HK-2 (cell line): ENCODE results near the gene N4BP2L2.

Experiments used
- DNase-seq: peaks from one replicate; pipeline ENCODE4 v3.0.0-alpha.2; 2018; ENCODE audit not compliant: unreplicated experiment

Gene N4BP2L2

GRCh38 chr13:32468502-32469142 lies 70.0 kb downstream of the N4BP2L2 start:
- no peak for DNase-seq

DNA sequence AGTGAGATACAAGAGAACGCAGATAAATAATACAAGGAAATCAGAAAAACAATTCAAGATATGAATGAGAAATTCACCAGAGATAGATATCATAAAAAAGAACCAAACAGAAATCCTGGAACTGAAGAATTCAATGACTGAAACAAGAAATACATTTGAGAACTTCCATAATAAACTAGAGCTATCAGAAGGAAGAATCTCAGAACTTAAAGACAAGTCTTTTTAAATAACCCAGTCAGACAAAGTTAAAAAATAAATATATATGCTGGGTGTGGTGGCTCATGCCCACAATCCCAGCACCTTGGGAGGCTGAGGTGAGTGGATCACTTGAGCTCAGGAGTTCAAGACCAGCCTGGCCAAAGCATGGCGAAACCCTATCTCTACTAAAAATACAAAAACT lies 82.0 kb downstream of the N4BP2L2 start:
- DNase-seq, result no peak

DNA sequence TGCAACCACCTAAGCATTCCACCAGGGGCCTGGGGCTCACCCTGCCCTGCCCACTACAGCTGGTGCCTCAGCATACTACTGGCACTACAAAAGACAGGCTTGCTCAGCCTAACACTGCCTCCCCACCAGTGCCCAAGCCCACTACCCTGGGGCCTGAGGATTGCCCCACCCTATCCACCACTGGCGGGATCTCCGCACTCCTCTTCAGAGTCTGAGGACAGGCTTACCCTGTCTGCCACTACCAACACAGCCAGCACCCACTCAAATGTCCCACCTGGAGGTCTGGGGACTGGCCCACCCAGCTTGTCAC lies 83.0 kb downstream of the N4BP2L2 start:
- DNase-seq, result no peak

GRCh38 chr13:32454886-32455593 lies 83.6 kb downstream of the N4BP2L2 start:
- no peak for DNase-seq

GRCh38 chr13:32453981-32454380 lies 84.6 kb downstream of the N4BP2L2 start:
- no peak for DNase-seq

DNA sequence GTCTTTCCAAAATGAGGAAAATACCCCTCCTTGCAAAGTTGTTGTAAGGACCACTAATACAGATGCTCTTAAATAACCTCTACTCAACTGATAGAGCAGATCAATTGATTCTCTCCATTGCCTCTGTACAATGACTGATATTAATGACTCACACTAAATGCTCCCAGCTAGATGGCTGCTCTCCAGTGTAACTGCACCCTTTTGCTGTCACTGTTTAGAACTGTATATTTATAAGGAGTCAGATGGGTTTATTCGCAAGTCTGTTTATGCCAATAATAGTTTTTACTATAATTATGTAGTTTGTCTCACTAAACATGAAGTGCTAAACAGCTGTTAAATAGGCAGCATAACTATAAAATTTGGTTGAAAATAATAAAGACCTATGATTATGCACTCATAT lies 89.6 kb downstream of the N4BP2L2 start:
- DNase-seq, result no peak

DNA sequence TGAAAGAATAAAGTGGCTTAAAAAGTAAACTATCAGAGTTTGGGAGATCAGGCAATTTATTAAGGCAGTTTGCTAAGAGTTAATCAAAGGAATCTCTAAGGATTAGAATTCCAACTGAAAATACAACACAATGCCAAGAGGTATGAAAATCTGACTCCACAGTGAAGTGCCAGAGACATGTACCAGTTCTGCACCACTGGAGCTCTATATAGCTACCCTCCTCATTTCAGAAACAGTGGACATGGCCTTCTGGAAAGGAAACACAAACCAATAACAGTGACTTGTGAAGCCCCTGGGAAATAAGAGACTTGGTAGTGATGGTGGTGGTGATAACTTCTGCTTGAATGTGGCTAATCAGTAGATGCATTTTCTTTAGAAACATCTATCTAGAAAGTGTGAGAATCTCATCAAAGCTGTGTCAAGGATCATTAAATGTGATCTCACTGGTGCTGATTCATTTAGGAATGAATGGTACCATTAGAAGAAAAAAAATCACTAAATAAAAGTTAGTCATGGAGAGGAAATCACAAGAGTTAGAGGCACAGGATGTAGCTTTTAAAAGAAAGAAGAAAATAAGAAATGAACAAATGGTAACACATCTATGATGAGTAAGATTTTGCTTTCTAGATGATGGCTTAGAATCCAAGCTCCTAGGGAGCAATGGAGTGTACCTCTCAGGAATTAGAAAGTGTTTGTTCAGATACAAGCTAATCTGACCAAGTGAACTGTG lies 90.5 kb downstream of the N4BP2L2 start:
- DNase-seq, result no peak

DNA sequence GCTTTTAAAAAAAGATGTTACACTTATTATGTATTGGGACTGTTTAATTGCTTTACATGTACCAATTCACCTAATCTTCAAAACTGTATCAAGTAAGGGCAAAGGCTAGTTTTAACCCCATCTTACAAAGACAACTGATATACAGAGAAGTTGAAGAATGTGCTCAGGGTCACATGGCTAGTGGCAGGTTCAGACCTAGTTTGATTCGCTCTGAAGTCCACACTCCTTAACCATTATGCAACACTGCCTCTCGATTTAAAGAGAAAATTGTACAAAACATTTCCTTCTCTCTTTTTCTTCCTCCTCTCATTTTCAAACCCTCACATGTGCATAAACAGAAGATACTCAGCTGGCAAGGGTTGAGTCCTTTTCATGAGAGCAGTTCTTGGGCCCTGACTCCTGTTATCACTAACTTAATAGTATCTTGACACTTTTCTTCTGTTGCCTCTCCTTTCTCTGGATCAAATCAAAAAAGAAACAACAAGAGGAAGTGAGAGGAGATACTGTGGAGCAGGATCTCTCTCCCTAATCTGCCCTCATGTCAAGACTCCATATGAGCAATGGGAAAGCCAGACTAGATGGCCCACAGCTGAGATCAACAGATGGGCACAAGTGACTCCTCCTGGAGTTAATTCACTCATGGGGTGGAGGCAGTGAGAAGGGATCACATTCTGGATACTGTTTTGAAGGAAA lies 91.7 kb downstream of the N4BP2L2 start:
- DNase-seq, result no peak

GRCh38 chr13:32446220-32446619 lies 92.4 kb downstream of the N4BP2L2 start:
- no peak for DNase-seq

DNA sequence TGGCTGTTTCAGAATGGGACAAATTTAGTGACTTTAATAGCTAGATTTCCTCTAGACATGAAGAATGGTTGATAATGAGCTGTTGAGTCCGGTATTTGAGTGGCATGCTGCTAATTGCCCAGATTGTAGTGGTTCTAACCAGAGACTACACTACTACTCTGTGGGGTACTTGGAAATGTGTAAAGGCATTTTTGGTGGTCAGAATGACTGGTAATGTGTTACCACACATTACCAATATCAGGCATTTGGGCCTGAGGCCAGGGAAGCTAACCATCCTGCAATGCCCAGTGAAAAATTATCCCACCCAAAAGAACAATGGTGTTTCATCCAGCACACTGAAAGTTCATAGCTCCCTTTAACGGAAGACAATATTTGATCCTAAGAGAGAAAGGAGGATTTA lies 93.1 kb downstream of the N4BP2L2 start:
- no peak for DNase-seq

DNA sequence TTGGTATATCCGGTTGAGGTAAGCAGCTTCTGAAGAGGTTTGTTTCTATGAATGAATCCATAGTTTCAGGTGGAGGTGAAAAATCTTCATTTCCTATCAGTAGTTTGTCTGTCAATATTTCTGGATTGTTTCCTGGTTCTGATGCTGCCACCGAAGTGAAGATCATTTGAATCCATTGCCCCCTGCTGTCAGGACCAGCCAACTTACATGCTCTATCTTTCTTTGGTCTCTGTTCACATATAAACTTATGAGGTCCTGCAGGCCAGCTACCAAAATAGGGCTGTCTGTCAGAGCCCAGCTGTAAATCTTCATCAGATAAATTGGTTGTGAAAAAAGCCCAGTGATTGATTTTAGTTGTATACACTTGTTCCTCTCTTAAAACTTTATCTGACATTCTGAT lies 95.5 kb downstream of the N4BP2L2 start:
- DNase-seq, result no peak

GRCh38 chr13:32438871-32439270 lies 99.7 kb downstream of the N4BP2L2 start:
- no peak for DNase-seq

DNA sequence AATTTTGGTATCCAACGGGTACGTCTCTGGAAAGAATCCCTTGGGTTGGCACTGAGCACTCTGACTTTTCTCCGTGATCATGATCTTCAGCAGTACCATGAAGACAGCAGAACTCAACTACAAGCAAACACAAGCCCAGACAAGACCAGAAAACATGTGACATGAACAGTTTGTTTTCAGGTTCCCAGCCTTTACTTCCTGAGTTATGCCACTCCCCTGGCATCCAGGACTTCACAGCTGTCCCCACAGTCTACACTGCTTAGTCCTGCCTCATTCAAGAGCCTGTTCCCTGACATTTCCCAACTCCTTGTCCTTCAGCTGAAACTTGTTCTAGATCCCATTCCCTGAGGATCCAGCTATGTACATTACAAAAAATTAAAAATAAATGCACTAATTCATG lies 105.7 kb downstream of the N4BP2L2 start:
- no peak for DNase-seq

- DNase-seq, result no peak
These were observed 107.2 kb downstream of the N4BP2L2 start for GRCh38 chr13:32431361-32431760.

DNA sequence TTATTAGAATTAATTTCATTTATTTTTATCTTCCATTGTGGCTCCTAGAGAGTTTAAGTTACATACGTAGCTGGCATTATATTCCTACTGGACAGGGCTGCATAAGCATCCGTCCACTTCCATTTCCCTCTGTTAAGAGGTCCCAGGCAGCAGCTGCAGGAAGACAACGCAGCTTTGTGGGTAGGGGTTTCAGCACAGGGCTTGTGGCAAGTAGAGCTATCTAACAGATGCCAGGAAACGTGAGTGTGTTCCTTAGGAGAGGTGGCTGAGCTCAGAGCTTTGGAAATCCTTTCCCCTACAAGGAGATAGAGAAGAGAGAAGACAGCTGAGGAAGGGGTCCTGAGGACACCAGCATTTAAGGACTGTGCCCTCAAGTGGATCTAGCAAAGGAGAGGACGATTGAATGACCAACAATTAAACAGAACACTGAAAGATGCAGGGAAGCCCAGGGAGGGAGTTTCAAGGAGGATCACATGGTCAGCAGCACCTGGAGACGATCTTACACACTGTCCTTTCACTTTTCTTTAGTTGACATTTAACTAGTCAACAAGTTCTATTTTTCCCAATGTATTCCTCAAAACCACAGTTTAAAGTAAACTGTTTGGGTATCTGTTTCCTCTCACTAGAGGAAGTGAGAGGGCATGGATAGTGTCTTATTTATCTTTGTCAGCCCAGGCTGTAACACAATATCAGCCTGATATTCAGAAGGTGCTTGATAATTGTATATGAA lies 108.4 kb downstream of the N4BP2L2 start:
- DNase-seq, result no peak

DNA sequence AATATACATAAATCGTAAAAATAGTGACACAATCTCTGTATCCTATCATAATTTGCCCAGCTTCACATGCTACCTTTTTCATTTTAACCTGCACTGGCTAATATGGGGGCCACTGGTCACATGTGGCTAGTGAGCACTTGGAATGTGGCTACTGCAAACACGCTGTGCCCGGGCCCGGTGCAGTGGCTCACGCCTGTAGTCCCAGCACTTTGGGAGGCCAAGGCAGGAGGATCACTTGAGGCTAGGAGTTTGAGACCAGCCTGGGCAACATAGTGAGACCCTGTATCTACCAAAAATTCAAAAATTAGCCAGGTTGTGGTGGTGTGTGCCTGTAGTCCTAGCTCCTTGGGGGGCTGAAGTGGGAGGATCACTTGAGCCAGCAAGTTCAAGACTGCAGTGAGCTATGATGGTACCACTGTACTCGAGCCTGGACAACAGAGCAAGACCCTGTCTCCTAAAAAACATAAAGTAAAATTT lies 109.1 kb downstream of the N4BP2L2 start:
- no peak for DNase-seq

DNA sequence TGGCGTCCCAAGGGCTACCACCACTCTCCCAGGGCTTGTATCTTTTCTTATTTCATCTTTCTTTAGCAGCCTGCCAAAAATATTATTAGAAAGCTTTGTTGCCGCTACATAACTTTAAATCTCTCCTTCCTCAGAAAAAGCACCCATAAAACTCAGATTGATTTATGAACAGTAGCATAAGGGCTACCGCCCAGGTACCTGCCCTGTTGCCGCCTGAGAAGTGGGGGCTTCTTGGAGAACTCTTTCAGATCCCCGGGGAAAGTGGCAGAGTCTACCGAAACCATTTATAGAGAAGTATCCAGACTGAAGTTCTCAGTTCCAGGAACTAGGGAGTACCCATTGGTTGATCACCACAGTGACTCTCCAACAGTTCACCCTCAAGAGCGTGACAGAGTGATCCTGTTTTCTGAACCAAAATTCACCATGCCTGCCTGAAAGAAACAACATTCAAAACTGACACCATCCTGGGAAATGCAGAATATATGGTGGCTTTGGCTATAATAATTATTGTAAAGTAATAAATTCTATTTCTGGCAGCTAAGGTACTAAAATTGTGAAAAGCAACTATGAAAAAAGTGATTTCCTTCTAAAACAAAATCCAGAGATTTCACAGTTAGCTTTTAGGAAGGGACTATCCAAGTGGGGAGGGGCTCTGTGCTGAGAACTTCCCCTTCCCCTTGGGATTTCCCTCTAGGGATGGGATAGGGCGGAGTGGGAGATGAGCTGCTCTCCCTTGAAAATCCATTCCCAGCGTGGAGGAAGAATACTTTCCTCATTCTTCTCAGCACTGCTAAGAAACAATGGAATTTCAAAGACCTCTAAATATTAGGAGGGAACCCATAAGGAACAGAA lies 109.8 kb downstream of the N4BP2L2 start:
- no peak for DNase-seq

DNA sequence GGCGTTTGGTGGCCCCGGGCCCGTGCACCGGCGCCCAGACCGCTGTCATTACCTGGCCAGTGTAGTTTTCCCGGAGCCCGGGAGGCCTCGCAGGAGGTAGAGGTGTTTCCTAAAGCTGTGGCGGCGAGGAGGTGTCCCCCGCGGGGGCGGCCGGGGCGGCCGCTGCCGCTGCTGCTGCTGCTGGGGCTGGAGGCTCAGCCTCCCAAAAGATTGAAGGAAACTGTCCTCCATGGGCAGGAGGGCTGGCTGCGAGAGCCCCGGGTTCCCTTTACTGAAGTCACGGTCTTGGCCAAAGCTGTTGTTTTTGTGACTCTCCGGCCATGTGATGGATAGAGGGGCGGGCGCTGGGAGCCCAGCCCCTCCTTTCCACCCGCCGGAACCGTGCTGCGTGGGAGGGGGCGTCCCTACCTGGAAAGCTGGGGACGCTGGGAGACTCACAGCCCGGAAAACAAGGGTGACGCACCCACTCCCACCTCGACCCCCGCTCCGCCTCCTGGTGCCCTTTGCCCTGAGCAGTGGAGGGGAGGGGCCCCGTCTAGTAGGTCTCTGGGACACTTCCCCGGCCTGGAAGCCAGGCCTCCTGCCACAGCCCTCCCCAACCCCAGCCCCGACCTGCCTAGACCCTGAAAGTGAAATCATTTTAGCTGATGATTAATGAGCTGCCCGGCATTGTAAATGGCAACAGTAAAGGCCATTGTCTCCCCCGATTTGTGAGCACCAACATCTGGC lies 110.6 kb downstream of the N4BP2L2 start, which contains the start of gene N4BP2L1:
N4BP2L1 (minus strand) TSS at position 279 of the 729 bp plus-strand sequence; CDS start at position 231, 48 bp downstream.
- DNase-seq, result peak; percentile 63

- peak; percentile 6 for DNase-seq
These were observed 111.4 kb downstream of the N4BP2L2 start for GRCh38 chr13:32426990-32427851.
